Heart left ventricle (tissue), 13 donors: ENCODE measurements around the gene IFRD2.

Experiments used
- CTCF ChIP-seq, 12 donors: fragments of 200-600 bp; sonication (generic) in 4 of 12; IDR thresholded peaks; one replicate each; pipeline versions ENCODE4 v1.5.0 to v1.8.0; 2018 to 2022; ENCODE audit warnings: antibody characterized with exemption in 12 of 12, mild to moderate bottlenecking in 5 of 12
- POLR2A ChIP-seq, 2 donors: fragments of 450-650 bp; IDR thresholded peaks; one replicate each; pipeline ENCODE4 v1.6.1; 2017; ENCODE audit warnings: antibody characterized with exemption in 2 of 2, mild to moderate bottlenecking in 2 of 2, moderate library complexity in 2 of 2
- donor health status: ischemic (EF 13 %, LVEDD 7.1; RV severe dilation, severe dysfunction).
- donor health status: DM: no; HTN: yes; CAD: no.
- donor health status: DM: no; HTN: no; CAD: no.
- donor health status: ischemic (EF 25% LVEDD 6.9; RV normal size, moderate dysfunction).
- donor health status: ischemic (EF 25% LVEDD 5.7; RV mildly dilated, moderate dysfunction).
- donor health status: ischemic (EF 35%, LVEDD 5.7; RV mildly dilated, moderate dysfunction).
- donor health status: nonischemic (EF 11% LVEDD 7.7; RV severe dilation, severe dysfunction).
- donor health status: DM: yes; HTN: yes; CAD: no.
- donor health status: PGD.
- donor health status: ischemic (EF 29% LVEDD 5.4; RV normal size, mild dysfunction).
- donor health status: nonischemic (EF 23%, LVEDD 6.1; RV moderate dilation, normal function).

GRCh38 chr3:50245831-50246516 is 46.3 kb downstream of the IFRD2 start:
- TF ChIP-seq POLR2A (IDR thresholded peaks at IDR 0.05) = no peak
- peak; percentile 95 to 99 (median 98) for TF ChIP-seq CTCF (IDR thresholded peaks at IDR 0.05)
